Neural progenitor cell (in vitro differentiated cells): Measurements from ENCODE around the gene PDZD4.

ENCODE experiments used
- EZH2 ChIP-seq: fragments of 200-600 bp; sonication (generic); IDR thresholded peaks from 2 replicates; pipeline ENCODE4 v1.6.1; 2017; ENCODE audit warnings: antibody characterized with exemption, mild to moderate bottlenecking, moderate library complexity
- EZH2phosphoT487 ChIP-seq: fragments of 200-600 bp; sonication (generic); IDR thresholded peaks from 2 replicates; pipeline ENCODE4 v1.6.1; 2017; ENCODE audit warnings: antibody characterized with exemption
- TF ChIP-seq, protein P1 (sequence below): fragments of 200-600 bp; sonication (generic); IDR thresholded peaks from 2 replicates; pipeline ENCODE4 v1.5.1; 2017; ENCODE audit warnings: antibody characterized with exemption, mild to moderate bottlenecking

- TF ChIP-seq, protein P1, sequence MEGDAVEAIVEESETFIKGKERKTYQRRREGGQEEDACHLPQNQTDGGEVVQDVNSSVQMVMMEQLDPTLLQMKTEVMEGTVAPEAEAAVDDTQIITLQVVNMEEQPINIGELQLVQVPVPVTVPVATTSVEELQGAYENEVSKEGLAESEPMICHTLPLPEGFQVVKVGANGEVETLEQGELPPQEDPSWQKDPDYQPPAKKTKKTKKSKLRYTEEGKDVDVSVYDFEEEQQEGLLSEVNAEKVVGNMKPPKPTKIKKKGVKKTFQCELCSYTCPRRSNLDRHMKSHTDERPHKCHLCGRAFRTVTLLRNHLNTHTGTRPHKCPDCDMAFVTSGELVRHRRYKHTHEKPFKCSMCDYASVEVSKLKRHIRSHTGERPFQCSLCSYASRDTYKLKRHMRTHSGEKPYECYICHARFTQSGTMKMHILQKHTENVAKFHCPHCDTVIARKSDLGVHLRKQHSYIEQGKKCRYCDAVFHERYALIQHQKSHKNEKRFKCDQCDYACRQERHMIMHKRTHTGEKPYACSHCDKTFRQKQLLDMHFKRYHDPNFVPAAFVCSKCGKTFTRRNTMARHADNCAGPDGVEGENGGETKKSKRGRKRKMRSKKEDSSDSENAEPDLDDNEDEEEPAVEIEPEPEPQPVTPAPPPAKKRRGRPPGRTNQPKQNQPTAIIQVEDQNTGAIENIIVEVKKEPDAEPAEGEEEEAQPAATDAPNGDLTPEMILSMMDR = no peak
- TF ChIP-seq EZH2 = no peak
- no peak for TF ChIP-seq EZH2phosphoT487
Observed at GRCh38 chrX:153776120-153776599, 54.2 kb downstream of the PDZD4 start.
